ENCODE results near the gene OR7D2.

Gene OR7D2

DNA sequence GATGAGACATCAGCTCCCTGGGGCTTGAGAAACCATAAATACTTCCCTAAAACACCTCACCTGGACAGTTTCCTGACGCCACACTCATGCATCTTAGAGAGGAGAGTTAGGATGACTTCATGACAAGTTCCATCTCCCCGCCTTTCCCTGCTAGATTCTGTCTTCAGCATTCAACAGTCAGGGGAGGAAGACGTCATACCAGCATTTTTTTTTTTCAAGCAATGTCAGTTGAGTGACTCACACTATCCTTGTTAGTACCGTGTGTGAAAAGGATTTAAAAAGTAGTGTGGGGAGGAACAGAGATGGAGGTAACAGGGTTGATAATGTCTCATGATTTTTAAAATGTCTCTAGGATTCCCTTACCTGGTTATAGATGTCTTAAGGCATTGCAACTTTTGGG, at the start of gene OR7D2:
Gene OR7D2, plus strand, starts transcription at position 79 of the 400 bp plus-strand sequence. CDS start 6,803 bp downstream, outside the sequence.
- Histone ChIP-seq H3K4me3 (ENCODE audit: low read depth in 1 of 2, low read length in 2 of 2) (no peak within 1 kb of the TSS), H3K27ac (ENCODE audit: low read depth, low read length) (no peak within 1 kb of the TSS), H3K9me3 (ENCODE audit: control insufficient read depth in 1 of 2, low read length in 2 of 2) (no peaks in the 10 kb centered on the region), H3K4me1 (ENCODE audit: control insufficient read depth in 1 of 2, insufficient read depth in 2 of 2, low read length in 2 of 2) (no peaks in the 10 kb centered on the region), H3K9ac (ENCODE audit: low read depth in 1 of 2, low read length in 2 of 2) (no peak within 1 kb of the TSS), H3K27me3 (ENCODE audit: control insufficient read depth in 1 of 2, insufficient read depth in 2 of 2, low read length in 2 of 2) (no peaks in the 10 kb centered on the region), H3K36me3 (ENCODE audit: control insufficient read depth in 1 of 2, insufficient read depth in 2 of 2, low read length in 2 of 2) (no peaks in the 10 kb centered on the region)

DNA sequence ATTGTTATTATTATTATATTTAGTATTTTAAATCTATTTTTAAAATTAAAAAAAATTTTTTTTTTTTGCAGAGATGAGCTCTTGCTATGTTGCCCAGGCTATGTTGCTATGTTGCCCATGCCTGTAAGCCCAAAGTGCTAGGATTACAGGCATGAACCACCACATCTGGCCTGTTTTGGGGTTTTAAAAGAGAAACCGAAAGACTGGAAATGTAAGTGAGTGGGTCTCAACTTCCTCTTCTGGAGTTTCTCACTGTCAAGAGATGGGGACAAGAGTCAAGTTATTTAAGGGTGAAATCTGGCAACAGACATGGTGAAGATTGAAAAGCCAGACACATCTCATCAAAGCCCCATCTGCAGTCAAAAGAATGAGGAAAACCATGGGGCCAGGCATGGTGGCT, 47.8 kb upstream of the OR7D2 start:
- no peak overlapping the region for H3K4me3 ChIP-seq (ENCODE audit: low read depth in 1 of 2, low read length in 2 of 2)
- H3K27ac ChIP-seq (ENCODE audit: low read depth, low read length): no peak overlapping the region
- no peaks in the 10 kb centered on the region for H3K36me3 ChIP-seq (ENCODE audit: control insufficient read depth in 1 of 2, insufficient read depth in 2 of 2, low read length in 2 of 2)
- no peak overlapping the region for H3K9ac ChIP-seq (ENCODE audit: low read depth in 1 of 2, low read length in 2 of 2)
- no peaks in the 10 kb centered on the region for H3K9me3 ChIP-seq (ENCODE audit: control insufficient read depth in 1 of 2, low read length in 2 of 2)
- no peaks in the 10 kb centered on the region for H3K4me1 ChIP-seq (ENCODE audit: control insufficient read depth in 1 of 2, insufficient read depth in 2 of 2, low read length in 2 of 2)
- H3K27me3 ChIP-seq (ENCODE audit: control insufficient read depth in 1 of 2, insufficient read depth in 2 of 2, low read length in 2 of 2): no peaks in the 10 kb centered on the region

DNA sequence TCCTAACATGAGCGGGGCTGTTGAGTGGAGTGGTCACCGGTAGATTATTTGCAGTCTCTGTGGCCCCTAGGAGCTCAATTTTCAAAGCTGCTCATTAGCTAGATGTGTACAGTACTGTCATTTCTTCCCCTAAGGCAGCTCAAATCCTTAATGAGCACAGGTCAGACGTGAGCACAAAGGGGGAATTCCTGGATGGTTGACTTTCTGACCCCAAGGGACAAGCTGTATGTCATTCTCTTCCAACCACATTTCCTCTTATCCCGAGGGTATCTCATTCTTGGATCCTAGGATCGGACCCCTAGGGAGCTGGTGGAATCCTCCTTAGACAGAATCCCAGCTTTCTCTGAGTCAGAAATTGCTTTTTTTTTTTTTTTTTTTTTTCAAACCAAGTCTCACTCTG, 46.4 kb upstream of the OR7D2 start:
- Histone ChIP-seq H3K4me1 (ENCODE audit: control insufficient read depth in 1 of 2, insufficient read depth in 2 of 2, low read length in 2 of 2) (no peaks in the 10 kb centered on the region), H3K9ac (ENCODE audit: low read depth in 1 of 2, low read length in 2 of 2) (no peak overlapping the region), H3K27me3 (ENCODE audit: control insufficient read depth in 1 of 2, insufficient read depth in 2 of 2, low read length in 2 of 2) (no peaks in the 10 kb centered on the region), H3K4me3 (ENCODE audit: low read depth in 1 of 2, low read length in 2 of 2) (no peak overlapping the region), H3K36me3 (ENCODE audit: control insufficient read depth in 1 of 2, insufficient read depth in 2 of 2, low read length in 2 of 2) (no peaks in the 10 kb centered on the region), H3K9me3 (ENCODE audit: control insufficient read depth in 1 of 2, low read length in 2 of 2) (no peaks in the 10 kb centered on the region), H3K27ac (ENCODE audit: low read depth, low read length) (no peak overlapping the region)

DNA sequence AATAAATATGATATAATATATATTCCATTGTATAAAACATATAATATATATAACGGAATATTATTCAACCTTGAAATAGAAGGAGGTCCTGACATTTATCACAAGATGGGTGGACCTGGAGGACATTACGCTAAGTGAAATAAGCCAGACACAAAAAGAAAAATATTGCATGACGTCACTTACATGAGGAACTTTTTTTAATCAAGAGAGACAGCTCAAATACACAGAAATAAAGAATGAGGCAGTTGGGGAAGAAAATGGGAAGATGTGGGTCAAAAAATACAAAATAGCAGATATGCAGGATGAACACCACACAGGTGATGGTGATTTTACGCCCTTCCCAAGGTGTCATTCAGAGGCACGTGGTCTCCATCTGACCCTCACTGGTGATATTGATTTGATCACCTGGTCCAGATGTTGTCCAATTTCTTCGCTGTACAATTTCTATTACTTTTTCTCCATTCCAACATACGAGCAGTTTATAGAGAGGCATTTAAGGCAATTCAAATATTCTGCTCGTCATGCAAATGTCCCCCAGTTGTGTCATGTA, 39.1 kb upstream of the OR7D2 start:
- Histone ChIP-seq H3K27ac (ENCODE audit: low read depth, low read length) (no peak overlapping the region), H3K9me3 (ENCODE audit: control insufficient read depth in 1 of 2, low read length in 2 of 2) (peaks cover 3 to 5% of the 10 kb centered on the region in 2 donors), H3K4me1 (ENCODE audit: control insufficient read depth in 1 of 2, insufficient read depth in 2 of 2, low read length in 2 of 2) (peaks cover 7 to 10% of the 10 kb centered on the region in 2 donors), H3K27me3 (ENCODE audit: control insufficient read depth in 1 of 2, insufficient read depth in 2 of 2, low read length in 2 of 2) (no peaks in the 10 kb centered on the region), H3K9ac (ENCODE audit: low read depth in 1 of 2, low read length in 2 of 2) (peak overlapping the region; percentile 89 to 95), H3K36me3 (ENCODE audit: control insufficient read depth in 1 of 2, insufficient read depth in 2 of 2, low read length in 2 of 2) (peaks cover 0 to 3% of the 10 kb centered on the region in 2 donors), H3K4me3 (ENCODE audit: low read depth in 1 of 2, low read length in 2 of 2) (peak overlapping the region; percentile 98)

DNA sequence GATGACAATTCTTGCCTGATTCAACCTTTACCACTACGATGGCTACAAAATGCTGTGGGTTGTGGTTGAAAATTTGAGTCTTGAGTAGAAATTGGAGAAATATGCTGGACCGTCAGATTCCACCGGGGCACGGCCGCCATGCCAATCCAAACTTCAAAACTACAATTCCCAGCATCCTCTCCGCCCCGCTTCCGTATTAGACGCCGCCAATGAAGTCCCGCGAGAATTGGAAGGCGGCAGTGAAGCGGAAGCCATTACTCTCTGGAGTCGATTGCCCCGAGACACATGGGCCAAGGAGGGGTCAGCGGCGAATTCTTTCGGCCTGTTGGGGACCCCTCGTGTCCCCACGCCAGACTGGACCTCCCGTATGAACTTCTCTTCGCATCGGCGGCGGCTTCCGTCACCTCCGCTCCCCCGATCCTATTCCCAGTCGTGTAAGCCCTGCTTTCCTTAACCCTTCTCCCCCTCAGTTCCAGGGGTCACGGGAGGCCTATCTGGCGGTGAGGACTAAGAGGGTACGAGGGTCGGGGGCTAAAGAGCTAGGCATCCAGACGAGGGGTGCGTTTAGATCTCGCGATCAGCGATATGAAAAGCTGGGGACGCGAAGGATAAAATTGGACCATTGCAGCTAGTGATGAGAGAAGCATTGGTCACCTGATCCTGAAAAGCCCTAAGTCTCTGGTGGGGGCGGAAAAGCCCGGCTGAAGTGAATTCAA, 38.5 kb upstream of the OR7D2 start, which contains the start of gene ZNF317:
Gene ZNF317, plus strand, starts transcription at position 239 of the 716 bp plus-strand sequence. CDS start 15,620 bp downstream, outside the sequence.
- peaks cover 0 to 8% of the 10 kb centered on the region in 2 donors for H3K36me3 ChIP-seq (ENCODE audit: control insufficient read depth in 1 of 2, insufficient read depth in 2 of 2, low read length in 2 of 2)
- H3K27me3 ChIP-seq (ENCODE audit: control insufficient read depth in 1 of 2, insufficient read depth in 2 of 2, low read length in 2 of 2): no peaks in the 10 kb centered on the region
- peak within 1 kb of the TSS; percentile 98 for H3K4me3 ChIP-seq (ENCODE audit: low read depth in 1 of 2, low read length in 2 of 2)
- H3K27ac ChIP-seq (ENCODE audit: low read depth, low read length): peak within 1 kb of the TSS; percentile 55
- peaks cover 9 to 11% of the 10 kb centered on the region in 2 donors for H3K9me3 ChIP-seq (ENCODE audit: control insufficient read depth in 1 of 2, low read length in 2 of 2)
- H3K4me1 ChIP-seq (ENCODE audit: control insufficient read depth in 1 of 2, insufficient read depth in 2 of 2, low read length in 2 of 2): peaks cover 7 to 10% of the 10 kb centered on the region in 2 donors
- H3K9ac ChIP-seq (ENCODE audit: low read depth in 1 of 2, low read length in 2 of 2): peak within 1 kb of the TSS; percentile 89 to 95

DNA sequence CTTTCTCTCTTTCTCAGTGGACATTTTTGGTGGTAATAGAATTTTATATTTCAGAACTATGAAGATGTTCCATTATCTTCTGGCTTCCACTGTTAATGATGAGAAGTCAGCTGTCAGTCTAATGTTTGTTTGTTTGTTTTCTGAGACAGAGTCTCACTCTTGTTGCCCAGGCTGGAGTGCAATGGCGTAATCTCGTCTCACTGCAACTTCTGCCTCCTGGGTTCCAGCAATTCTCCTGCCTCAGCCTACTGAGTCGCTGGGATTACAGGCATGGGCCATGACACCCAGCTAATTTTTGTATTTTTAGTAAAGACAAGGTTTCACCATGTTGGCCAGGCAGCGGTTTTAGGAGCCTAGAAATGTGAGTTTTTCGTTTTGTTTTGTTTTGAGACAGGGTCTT, 33.9 kb upstream of the OR7D2 start:
- Histone ChIP-seq H3K9ac (ENCODE audit: low read depth in 1 of 2, low read length in 2 of 2) (no peak overlapping the region), H3K27ac (ENCODE audit: low read depth, low read length) (no peak overlapping the region), H3K9me3 (ENCODE audit: control insufficient read depth in 1 of 2, low read length in 2 of 2) (peaks cover 19 to 20% of the 10 kb centered on the region in 2 donors), H3K27me3 (ENCODE audit: control insufficient read depth in 1 of 2, insufficient read depth in 2 of 2, low read length in 2 of 2) (no peaks in the 10 kb centered on the region), H3K4me1 (ENCODE audit: control insufficient read depth in 1 of 2, insufficient read depth in 2 of 2, low read length in 2 of 2) (peaks cover 6 to 7% of the 10 kb centered on the region in 2 donors), H3K36me3 (ENCODE audit: control insufficient read depth in 1 of 2, insufficient read depth in 2 of 2, low read length in 2 of 2) (peaks cover 5 to 28% of the 10 kb centered on the region in 2 donors), H3K4me3 (ENCODE audit: low read depth in 1 of 2, low read length in 2 of 2) (no peak overlapping the region)

DNA sequence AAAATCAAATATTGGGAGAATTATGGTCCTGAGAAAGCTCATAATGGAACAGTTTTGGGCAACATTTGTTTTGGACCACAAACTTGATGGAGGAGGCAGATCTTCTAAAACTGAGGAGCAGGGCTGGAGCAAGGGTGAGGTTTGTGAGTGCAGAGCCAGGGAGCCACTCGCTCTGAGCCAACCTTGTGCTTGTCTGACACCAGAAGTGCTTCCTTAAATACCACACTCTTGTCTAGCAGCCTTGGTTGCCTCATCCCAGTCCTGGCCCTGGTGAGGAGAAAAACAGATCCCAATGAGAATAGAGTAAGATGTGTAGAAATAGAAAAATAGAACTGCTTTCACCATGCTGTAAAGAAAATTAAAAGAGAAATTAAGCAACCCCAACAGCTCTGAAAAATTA, 31.9 kb upstream of the OR7D2 start:
- H3K4me3 ChIP-seq (ENCODE audit: low read depth in 1 of 2, low read length in 2 of 2): peak overlapping the region in 1 of 2 donors; percentile 21
- H3K9me3 ChIP-seq (ENCODE audit: control insufficient read depth in 1 of 2, low read length in 2 of 2): peaks cover 19 to 30% of the 10 kb centered on the region in 2 donors
- H3K9ac ChIP-seq (ENCODE audit: low read depth in 1 of 2, low read length in 2 of 2): no peak overlapping the region
- peaks cover 5 to 26% of the 10 kb centered on the region in 2 donors for H3K36me3 ChIP-seq (ENCODE audit: control insufficient read depth in 1 of 2, insufficient read depth in 2 of 2, low read length in 2 of 2)
- H3K4me1 ChIP-seq (ENCODE audit: control insufficient read depth in 1 of 2, insufficient read depth in 2 of 2, low read length in 2 of 2): no peaks in the 10 kb centered on the region
- H3K27me3 ChIP-seq (ENCODE audit: control insufficient read depth in 1 of 2, insufficient read depth in 2 of 2, low read length in 2 of 2): no peaks in the 10 kb centered on the region
- H3K27ac ChIP-seq (ENCODE audit: low read depth, low read length): no peak overlapping the region

DNA sequence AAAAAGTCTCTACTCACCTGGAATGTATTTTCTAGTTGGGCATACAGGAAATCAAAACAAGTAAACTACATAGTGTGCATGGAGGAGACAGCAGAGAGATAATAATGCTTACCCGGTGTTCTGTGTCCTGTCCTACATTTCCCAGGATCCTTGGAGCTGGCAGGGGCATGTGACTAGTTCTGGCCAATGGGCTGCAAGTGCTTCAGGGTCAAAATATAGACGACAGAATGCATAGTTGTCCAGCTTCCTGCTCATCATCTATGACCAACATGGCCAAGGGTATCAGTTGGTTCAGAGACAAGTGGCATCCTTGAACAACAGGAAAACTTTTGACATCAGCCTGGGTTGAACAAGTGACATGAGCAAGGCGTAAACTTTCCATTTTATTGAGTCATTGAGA, 30.1 kb upstream of the OR7D2 start:
- Histone ChIP-seq H3K27me3 (ENCODE audit: control insufficient read depth in 1 of 2, insufficient read depth in 2 of 2, low read length in 2 of 2) (no peaks in the 10 kb centered on the region), H3K4me3 (ENCODE audit: low read depth in 1 of 2, low read length in 2 of 2) (no peak overlapping the region), H3K9ac (ENCODE audit: low read depth in 1 of 2, low read length in 2 of 2) (no peak overlapping the region), H3K4me1 (ENCODE audit: control insufficient read depth in 1 of 2, insufficient read depth in 2 of 2, low read length in 2 of 2) (no peaks in the 10 kb centered on the region), H3K27ac (ENCODE audit: low read depth, low read length) (no peak overlapping the region), H3K9me3 (ENCODE audit: control insufficient read depth in 1 of 2, low read length in 2 of 2) (peaks cover 26 to 42% of the 10 kb centered on the region in 2 donors), H3K36me3 (ENCODE audit: control insufficient read depth in 1 of 2, insufficient read depth in 2 of 2, low read length in 2 of 2) (peaks cover 8 to 43% of the 10 kb centered on the region in 2 donors)

DNA sequence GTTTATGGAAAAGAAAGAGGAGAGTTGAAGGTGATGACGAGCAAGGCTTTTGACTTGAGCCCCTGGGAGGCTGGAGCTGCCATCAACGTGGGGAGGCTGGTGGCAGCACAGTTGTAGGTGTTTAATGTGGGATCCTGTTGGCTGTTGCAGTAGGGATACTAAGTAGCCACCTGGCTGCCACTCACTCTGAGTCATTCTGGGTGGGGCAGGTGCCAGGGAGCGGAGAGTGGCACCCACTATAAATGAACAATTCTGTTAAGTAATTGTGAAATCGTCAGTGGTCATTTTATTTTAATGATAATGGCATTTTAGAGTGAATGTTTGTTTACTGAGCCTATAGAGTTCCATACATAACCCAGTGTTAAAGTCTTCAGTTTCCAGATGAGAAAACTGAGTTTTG, 28.8 kb upstream of the OR7D2 start:
- H3K27ac ChIP-seq (ENCODE audit: low read depth, low read length): no peak overlapping the region
- H3K27me3 ChIP-seq (ENCODE audit: control insufficient read depth in 1 of 2, insufficient read depth in 2 of 2, low read length in 2 of 2): no peaks in the 10 kb centered on the region
- peaks cover 8 to 43% of the 10 kb centered on the region in 2 donors for H3K36me3 ChIP-seq (ENCODE audit: control insufficient read depth in 1 of 2, insufficient read depth in 2 of 2, low read length in 2 of 2)
- no peak overlapping the region for H3K4me3 ChIP-seq (ENCODE audit: low read depth in 1 of 2, low read length in 2 of 2)
- H3K9me3 ChIP-seq (ENCODE audit: control insufficient read depth in 1 of 2, low read length in 2 of 2): peaks cover 25 to 43% of the 10 kb centered on the region in 2 donors
- no peak overlapping the region for H3K9ac ChIP-seq (ENCODE audit: low read depth in 1 of 2, low read length in 2 of 2)
- H3K4me1 ChIP-seq (ENCODE audit: control insufficient read depth in 1 of 2, insufficient read depth in 2 of 2, low read length in 2 of 2): no peaks in the 10 kb centered on the region

DNA sequence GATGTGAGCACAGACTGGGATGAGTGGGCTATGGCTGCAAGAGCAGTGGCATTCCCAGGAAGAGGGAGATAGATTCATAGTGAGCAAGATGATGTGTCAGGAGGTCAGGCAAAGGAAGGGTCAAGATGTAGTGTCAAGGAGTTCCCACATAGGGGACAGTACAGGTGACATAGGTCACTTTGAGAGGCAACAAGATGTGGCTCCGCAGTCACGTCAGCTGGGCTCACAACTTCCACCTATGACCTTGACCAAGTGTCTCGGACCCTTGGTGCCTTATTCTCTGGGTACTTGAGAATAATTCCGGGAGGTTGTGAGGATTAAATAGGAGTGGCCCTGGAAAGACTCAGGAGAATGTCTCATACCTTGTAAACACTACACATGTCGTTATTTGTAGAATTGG, 28.1 kb upstream of the OR7D2 start:
- Histone ChIP-seq H3K9ac (ENCODE audit: low read depth in 1 of 2, low read length in 2 of 2) (no peak overlapping the region), H3K27ac (ENCODE audit: low read depth, low read length) (no peak overlapping the region), H3K4me1 (ENCODE audit: control insufficient read depth in 1 of 2, insufficient read depth in 2 of 2, low read length in 2 of 2) (no peaks in the 10 kb centered on the region), H3K27me3 (ENCODE audit: control insufficient read depth in 1 of 2, insufficient read depth in 2 of 2, low read length in 2 of 2) (no peaks in the 10 kb centered on the region), H3K9me3 (ENCODE audit: control insufficient read depth in 1 of 2, low read length in 2 of 2) (peaks cover 23 to 42% of the 10 kb centered on the region in 2 donors), H3K36me3 (ENCODE audit: control insufficient read depth in 1 of 2, insufficient read depth in 2 of 2, low read length in 2 of 2) (peaks cover 15 to 45% of the 10 kb centered on the region in 2 donors), H3K4me3 (ENCODE audit: low read depth in 1 of 2, low read length in 2 of 2) (no peak overlapping the region)

Data from duodenal mucosa (tissue), 2 donors.